ENCODE results near the gene MBTPS1. TPM values are rescaled to one million over a fixed set of nuclear protein-coding genes. Genes with fewer than 3 reads are reported as not detected.

Gene MBTPS1
- total and polyA plus RNA-seq, 9 of the 15 experiments (the other 6 are each of a cell fraction or from before 2014, with no cell fraction given) = 2.8 to 57.6 (median 43.8) TPM

GRCh38 chr16:84139628-84140258, 23.0 kb upstream of the MBTPS1 start (continued):
- TF ChIP-seq ATF6 (CRISPR knock-in tag; IDR thresholded peaks at IDR 0.05) (no peak), RUNX1 (IDR thresholded peaks at IDR 0.05; ENCODE audit: low read depth) (no peak), FOXJ2 (tag; IDR thresholded peaks at IDR 0.05) (peak; percentile 23; the same call in 1 of the 2 replicates), ZBTB12 (CRISPR knock-in tag; IDR thresholded peaks at IDR 0.05) (0 out of 2 replicates have a peak, but pooled peaks have one; percentile 35), ZKSCAN1 (IDR thresholded peaks at IDR 0.05; ENCODE audit: low read depth, low read length) (no peak), THRA (IDR thresholded peaks at IDR 0.05) (no peak), HNRNPH1 (optimal IDR thresholded peaks at IDR 0.05; ENCODE audit: low read depth, low read length) (no peak), U2AF2 (optimal IDR thresholded peaks at IDR 0.05; ENCODE audit: low read depth, low read length) (no peak), GTF2E2 (tag; IDR thresholded peaks at IDR 0.05) (no peak), DDX20 (tag; IDR thresholded peaks at IDR 0.05; ENCODE audit: low read depth) (no peak), MED1 (CRISPR knock-in tag; IDR thresholded peaks at IDR 0.05; ENCODE audit: borderline replicate concordance) (no peak), ID3 (CRISPR knock-in tag; IDR thresholded peaks at IDR 0.05) (0 out of 2 replicates have a peak, but pooled peaks have one; percentile 46), ID3 (tag; IDR thresholded peaks at IDR 0.05) (no peak; the same call in 1 of the 2 replicates)
